ENCODE results near the gene LIMD2. TPM values are rescaled to one million over a fixed set of nuclear protein-coding genes. Genes with fewer than 3 reads are reported as not detected.

The LIMD2 gene
- total RNA-seq, 1 experiment from 2014 or later = 35.2 TPM

GRCh38 chr17:63682981-63683380, 16.9 kb downstream of the LIMD2 start:
- DNase-seq (ENCODE audit: low read depth in 1 of 2, low spot score in 2 of 2) = no peak
- no peaks in the 10 kb centered on the region for H3K4me1 ChIP-seq (replicated peaks)
- H3K27me3 ChIP-seq (replicated peaks) = no peaks in the 10 kb centered on the region
- no peaks in the 10 kb centered on the region for H3K9me3 ChIP-seq (replicated peaks)
- peaks cover 47% of the 10 kb centered on the region for H3K36me3 ChIP-seq
- no peak overlapping the region for H3K27ac ChIP-seq
- H3K4me3 ChIP-seq = no peak overlapping the region

- H3K36me3 ChIP-seq = peaks cover 51% of the 10 kb centered on the region
- H3K27ac ChIP-seq = no peak overlapping the region
- no peak overlapping the region for H3K4me3 ChIP-seq
- H3K4me1 ChIP-seq (replicated peaks) = no peaks in the 10 kb centered on the region
- H3K27me3 ChIP-seq (replicated peaks) = no peaks in the 10 kb centered on the region
- DNase-seq (ENCODE audit: low read depth in 1 of 2, low spot score in 2 of 2) = no peak
- no peaks in the 10 kb centered on the region for H3K9me3 ChIP-seq (replicated peaks)
These were observed 17.5 kb downstream of the LIMD2 start for GRCh38 chr17:63682441-63682840.

- Histone ChIP-seq H3K4me3 (no peak overlapping the region), H3K9me3 (replicated peaks) (no peaks in the 10 kb centered on the region), H3K4me1 (replicated peaks) (no peaks in the 10 kb centered on the region), H3K36me3 (peaks cover 58% of the 10 kb centered on the region), H3K27me3 (replicated peaks) (no peaks in the 10 kb centered on the region), H3K27ac (no peak overlapping the region)
- no peak for DNase-seq (ENCODE audit: low read depth in 1 of 2, low spot score in 2 of 2)
These were observed 18.4 kb downstream of the LIMD2 start for GRCh38 chr17:63681530-63681929.

DNA sequence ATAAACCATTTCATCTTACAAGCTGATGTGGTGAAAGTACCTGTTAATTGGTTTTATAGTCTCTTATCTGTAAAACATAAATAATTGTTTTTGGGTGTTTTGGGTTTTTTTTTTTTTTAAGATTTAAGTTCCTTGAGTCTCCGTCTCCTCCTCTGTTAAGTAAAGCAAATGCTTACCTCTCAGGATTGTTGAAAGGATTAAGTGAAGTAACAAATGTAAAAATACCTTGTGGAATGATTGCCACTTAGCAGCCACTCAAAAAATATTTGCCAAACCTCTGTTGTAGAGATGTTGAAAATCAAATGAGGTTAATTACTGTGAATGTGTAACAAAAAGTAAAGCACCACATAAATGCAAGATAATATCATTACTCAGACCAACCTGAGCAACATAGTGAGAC, 19.2 kb downstream of the LIMD2 start:
- H3K36me3 ChIP-seq = peaks cover 50% of the 10 kb centered on the region
- DNase-seq (ENCODE audit: low read depth in 1 of 2, low spot score in 2 of 2) = no peak

DNA sequence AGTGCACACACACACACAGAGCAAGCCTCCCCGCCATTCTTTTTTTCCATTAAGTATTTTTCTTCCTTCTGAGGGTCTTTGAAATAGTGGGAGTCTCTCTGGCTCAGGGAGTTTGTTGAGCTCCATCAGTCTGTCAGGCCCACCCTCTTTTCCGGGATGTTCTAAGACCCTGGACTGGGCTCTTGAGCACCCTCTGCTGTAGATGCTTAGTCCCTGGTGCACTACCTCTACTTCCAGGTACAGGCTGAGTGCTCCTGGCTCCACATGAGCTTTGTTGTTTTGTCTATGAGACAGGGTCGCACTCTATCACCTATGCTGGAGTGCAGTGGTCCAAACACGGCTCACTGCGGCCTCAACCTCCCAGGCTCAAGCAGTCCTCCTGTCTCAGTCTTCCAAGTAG, 20.7 kb downstream of the LIMD2 start:
- H3K4me3 ChIP-seq = no peak overlapping the region
- H3K27ac ChIP-seq = no peak overlapping the region
- no peaks in the 10 kb centered on the region for H3K27me3 ChIP-seq (replicated peaks)
- no peak for DNase-seq (ENCODE audit: low read depth in 1 of 2, low spot score in 2 of 2)
- H3K4me1 ChIP-seq (replicated peaks) = peaks cover 16% of the 10 kb centered on the region
- no peaks in the 10 kb centered on the region for H3K9me3 ChIP-seq (replicated peaks)
- peaks cover 43% of the 10 kb centered on the region for H3K36me3 ChIP-seq

More for the DNA sequence above, 19.2 kb downstream of the LIMD2 start:
- Histone ChIP-seq H3K9me3 (replicated peaks) (no peaks in the 10 kb centered on the region), H3K4me1 (replicated peaks) (peaks cover 7% of the 10 kb centered on the region), H3K27ac (no peak overlapping the region), H3K27me3 (replicated peaks) (no peaks in the 10 kb centered on the region), H3K4me3 (no peak overlapping the region)

GRCh38 chr17:63676584-63676983, 23.3 kb downstream of the LIMD2 start:
- DNase-seq (ENCODE audit: low read depth in 1 of 2, low spot score in 2 of 2) = no peak
- Histone ChIP-seq H3K27me3 (replicated peaks) (no peaks in the 10 kb centered on the region), H3K4me1 (replicated peaks) (peaks cover 16% of the 10 kb centered on the region), H3K27ac (no peak overlapping the region), H3K36me3 (peaks cover 38% of the 10 kb centered on the region), H3K4me3 (no peak overlapping the region), H3K9me3 (replicated peaks) (no peaks in the 10 kb centered on the region)

DNA sequence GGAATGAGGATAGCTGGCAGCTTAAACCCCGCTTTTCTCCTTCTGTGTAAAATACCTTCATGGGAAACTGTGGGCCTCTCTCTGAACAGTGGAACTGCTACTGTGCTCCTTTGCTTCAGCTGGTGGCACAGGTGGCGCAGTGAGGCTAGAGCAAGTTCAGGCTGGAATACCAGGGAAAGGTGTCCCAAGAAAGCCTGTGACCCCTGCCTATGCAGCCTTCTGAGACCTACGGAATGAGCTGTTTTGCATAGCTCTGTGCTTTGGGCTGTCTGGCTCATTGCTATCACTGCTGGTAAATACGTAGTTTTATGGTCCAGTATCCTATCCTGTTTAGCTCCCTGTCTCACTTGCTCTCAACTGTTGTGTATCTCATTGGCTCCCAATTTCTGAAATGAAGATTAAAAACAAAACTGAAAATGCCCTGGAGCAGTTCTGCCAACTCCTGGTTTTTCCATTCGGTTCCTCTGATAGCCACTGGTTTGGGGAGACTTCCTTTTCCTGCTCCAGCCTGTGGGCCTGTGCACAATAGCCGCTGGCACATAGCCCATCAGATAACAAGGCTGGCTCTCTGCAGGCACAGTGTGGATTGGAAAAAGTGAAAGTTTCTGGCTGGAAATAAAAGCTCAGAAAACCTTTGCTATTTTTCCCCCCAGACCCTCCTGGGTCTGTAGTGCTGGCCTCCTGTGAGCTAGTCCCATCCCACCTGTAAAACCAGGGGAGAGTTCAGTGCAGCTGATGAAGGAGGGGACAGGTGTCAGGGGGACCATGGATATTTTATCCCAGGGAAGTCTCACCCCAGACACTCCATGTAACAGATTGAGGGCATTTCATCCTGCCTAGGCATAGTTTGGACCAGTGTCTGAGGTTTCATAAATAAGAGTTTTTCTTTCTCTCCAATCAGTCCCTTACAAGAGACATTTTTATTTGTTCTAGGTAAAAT, 24.0 kb downstream of the LIMD2 start:
- peak; percentile 83 to 93 for DNase-seq (ENCODE audit: low read depth in 1 of 2, low spot score in 2 of 2)
- peaks cover 16% of the 10 kb centered on the region for H3K4me1 ChIP-seq (replicated peaks)
- no peaks in the 10 kb centered on the region for H3K9me3 ChIP-seq (replicated peaks)
- no peaks in the 10 kb centered on the region for H3K27me3 ChIP-seq (replicated peaks)
- no peak overlapping the region for H3K4me3 ChIP-seq
- peak overlapping the region; percentile 4; the same call in 1 of the 2 replicates for H3K27ac ChIP-seq
- H3K36me3 ChIP-seq = peaks cover 36% of the 10 kb centered on the region

GRCh38 chr17:63675231-63675606, 24.7 kb downstream of the LIMD2 start:
- Histone ChIP-seq H3K27ac (no peak overlapping the region; the same call in 1 of the 2 replicates), H3K4me3 (no peak overlapping the region), H3K36me3 (peaks cover 36% of the 10 kb centered on the region), H3K4me1 (replicated peaks) (peaks cover 16% of the 10 kb centered on the region), H3K9me3 (replicated peaks) (no peaks in the 10 kb centered on the region), H3K27me3 (replicated peaks) (no peaks in the 10 kb centered on the region)
- DNase-seq (ENCODE audit: low read depth in 1 of 2, low spot score in 2 of 2) = no peak

GRCh38 chr17:63672856-63673255, 27.1 kb downstream of the LIMD2 start:
- no peak overlapping the region for H3K4me3 ChIP-seq
- no peak overlapping the region for H3K27ac ChIP-seq
- H3K4me1 ChIP-seq (replicated peaks) = peaks cover 16% of the 10 kb centered on the region
- H3K27me3 ChIP-seq (replicated peaks) = no peaks in the 10 kb centered on the region
- H3K36me3 ChIP-seq = peaks cover 56% of the 10 kb centered on the region
- H3K9me3 ChIP-seq (replicated peaks) = no peaks in the 10 kb centered on the region
- no peak for DNase-seq (ENCODE audit: low read depth in 1 of 2, low spot score in 2 of 2)

DNA sequence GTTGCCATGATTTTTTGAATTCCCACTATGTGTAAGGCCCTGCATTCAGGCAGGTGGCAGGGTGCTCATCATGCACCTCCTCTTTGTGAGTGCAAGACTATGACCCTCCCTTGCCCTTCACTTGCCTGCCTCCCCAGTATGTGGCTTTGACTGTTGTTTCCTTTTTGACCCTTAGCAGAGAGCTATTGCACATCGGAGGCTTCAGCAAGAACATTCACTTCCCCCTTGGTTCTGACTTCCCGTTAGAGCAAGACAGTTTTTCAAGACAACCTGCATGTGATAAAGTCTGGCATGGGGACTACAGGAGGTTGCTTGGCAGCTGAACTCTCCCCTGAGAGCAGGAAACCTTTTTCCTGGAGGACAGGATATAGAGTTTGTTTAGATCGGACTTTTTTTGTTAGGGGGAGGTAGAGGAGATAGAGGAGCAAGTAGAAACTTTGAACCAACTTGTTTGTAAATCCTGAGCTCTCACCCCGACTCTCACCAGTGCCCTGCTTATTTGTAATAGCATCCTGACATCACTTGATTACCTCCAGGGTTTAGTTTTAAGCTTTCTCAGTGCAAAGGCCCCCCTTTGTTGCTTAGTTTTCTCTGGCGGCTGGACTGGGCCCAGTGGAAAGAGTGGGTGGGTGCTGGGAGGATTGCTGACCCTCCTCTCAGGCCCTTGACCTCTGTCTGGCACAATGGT, 34.3 kb downstream of the LIMD2 start:
- peaks cover 66% of the 10 kb centered on the region for H3K36me3 ChIP-seq
- H3K4me1 ChIP-seq (replicated peaks) = no peaks in the 10 kb centered on the region
- H3K9me3 ChIP-seq (replicated peaks) = no peaks in the 10 kb centered on the region
- no peak for DNase-seq (ENCODE audit: low read depth in 1 of 2, low spot score in 2 of 2)
- H3K4me3 ChIP-seq = no peak overlapping the region
- no peaks in the 10 kb centered on the region for H3K27me3 ChIP-seq (replicated peaks)
- no peak overlapping the region for H3K27ac ChIP-seq

DNA sequence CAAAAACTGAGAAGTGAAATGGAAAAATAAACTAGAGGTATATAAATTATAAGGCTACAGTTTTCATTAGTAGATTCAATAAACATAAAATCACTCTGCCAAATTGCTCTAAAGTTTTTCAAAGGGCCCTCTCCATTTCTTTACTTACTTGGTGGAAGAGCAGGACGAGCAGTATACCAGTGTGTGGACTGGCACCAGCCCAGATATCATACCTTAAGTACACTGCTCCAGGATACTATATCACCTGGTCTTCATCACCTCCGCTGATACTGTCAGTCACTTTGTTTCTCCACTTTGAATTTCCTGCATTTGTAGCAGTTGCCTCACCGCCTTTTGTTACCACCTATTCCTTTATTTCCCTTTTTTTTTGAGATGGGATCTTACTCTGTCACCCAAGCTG, 40.1 kb downstream of the LIMD2 start:
- no peaks in the 10 kb centered on the region for H3K4me1 ChIP-seq (replicated peaks)
- no peak overlapping the region for H3K4me3 ChIP-seq
- H3K9me3 ChIP-seq (replicated peaks) = no peaks in the 10 kb centered on the region
- H3K27ac ChIP-seq = no peak overlapping the region
- DNase-seq (ENCODE audit: low read depth in 1 of 2, low spot score in 2 of 2) = no peak
- peaks cover 47% of the 10 kb centered on the region for H3K36me3 ChIP-seq
- H3K27me3 ChIP-seq (replicated peaks) = no peaks in the 10 kb centered on the region

GRCh38 chr17:63658366-63658765, 41.6 kb downstream of the LIMD2 start:
- H3K4me1 ChIP-seq (replicated peaks) = no peaks in the 10 kb centered on the region
- H3K27ac ChIP-seq = no peak overlapping the region
- no peak for DNase-seq (ENCODE audit: low read depth in 1 of 2, low spot score in 2 of 2)
- no peaks in the 10 kb centered on the region for H3K27me3 ChIP-seq (replicated peaks)
- H3K9me3 ChIP-seq (replicated peaks) = no peaks in the 10 kb centered on the region
- peaks cover 55% of the 10 kb centered on the region for H3K36me3 ChIP-seq
- no peak overlapping the region for H3K4me3 ChIP-seq

- Histone ChIP-seq H3K4me3 (no peak overlapping the region), H3K4me1 (replicated peaks) (no peaks in the 10 kb centered on the region), H3K36me3 (peaks cover 60% of the 10 kb centered on the region), H3K9me3 (replicated peaks) (no peaks in the 10 kb centered on the region), H3K27ac (no peak overlapping the region), H3K27me3 (replicated peaks) (no peaks in the 10 kb centered on the region)
- DNase-seq (ENCODE audit: low read depth in 1 of 2, low spot score in 2 of 2) = no peak
These were observed 42.1 kb downstream of the LIMD2 start for GRCh38 chr17:63657786-63658185.

- Histone ChIP-seq H3K9me3 (replicated peaks) (no peaks in the 10 kb centered on the region), H3K27ac (no peak overlapping the region), H3K4me1 (replicated peaks) (no peaks in the 10 kb centered on the region), H3K27me3 (replicated peaks) (no peaks in the 10 kb centered on the region), H3K36me3 (peaks cover 49% of the 10 kb centered on the region), H3K4me3 (no peak overlapping the region)
- DNase-seq (ENCODE audit: low read depth in 1 of 2, low spot score in 2 of 2) = no peak
These were observed 46.9 kb downstream of the LIMD2 start for GRCh38 chr17:63653050-63653449.
